Kidney epithelial cell (primary cell): ENCODE measurements around the gene PUM1. TPM values are rescaled to one million over a fixed set of nuclear protein-coding genes. Genes with fewer than 3 reads are reported as not detected.
A peak's percentile ranks its signal among the peaks of the same experiment; 100 is the strongest.
"Not testable (repeated sequence)": the region's sequence is repeated elsewhere in the genome, so short reads cannot be mapped to it uniquely, and the experiment has no call there.

Experiments
- DNase-seq: peaks from one replicate; pipeline ENCODE4 v3.0.0-alpha.2; 2010; ENCODE audit warnings: low read depth
- H3K27me3 ChIP-seq: 2 replicates; pipeline ENCODE4 v1.6.0; 2011; ENCODE audit warnings: low read length; ENCODE audit not compliant: control insufficient read depth, insufficient read depth
- H3K36me3 ChIP-seq: 2 replicates; pipeline ENCODE4 v1.5.1; 2011; ENCODE audit warnings: low read length; ENCODE audit not compliant: control insufficient read depth, insufficient read depth
- H3K4me3 ChIP-seq: 2 replicates; pipeline ENCODE4 v1.5.1; 2011; ENCODE audit warnings: low read depth, mild to moderate bottlenecking, control low read depth, low read length
- CTCF ChIP-seq: IDR thresholded peaks from 2 replicates; pipeline ENCODE4 v1.5.1; 2011; ENCODE audit warnings: mild to moderate bottlenecking, moderate library complexity, low read length, control low read depth, inconsistent platforms; ENCODE audit not compliant: insufficient read depth, poor library complexity, severe bottlenecking
- total RNA-seq: library from RNA; depleted of rRNA; stranded (reverse); fragments of >200 nt; gene quantifications from 2 replicates; pipeline ENCODE4 v1.2.3, GENCODE V29; 2015

Gene PUM1
- total RNA-seq, 1 donor from 2014 or later = 78.1 TPM

- TF ChIP-seq CTCF = no peak
- Histone ChIP-seq H3K27me3 (no peaks in the 10 kb centered on the region), H3K36me3 (peaks cover 4% of the 10 kb centered on the region), H3K4me3 (no peak overlapping the region)
- DNase-seq = no peak
Observed at GRCh38 chr1:30942326-30942963, 123.1 kb downstream of the PUM1 start.

- Histone ChIP-seq H3K27me3 (no peaks in the 10 kb centered on the region), H3K4me3 (no peak overlapping the region), H3K36me3 (peaks cover 4% of the 10 kb centered on the region)
- no peak for TF ChIP-seq CTCF
- DNase-seq = no peak
Observed at GRCh38 chr1:30940541-30940940, 125.0 kb downstream of the PUM1 start.

GRCh38 chr1:30936541-30937171 lies 128.9 kb downstream of the PUM1 start:
- Histone ChIP-seq H3K4me3 (no peak overlapping the region), H3K27me3 (no peaks in the 10 kb centered on the region), H3K36me3 (peaks cover 1% of the 10 kb centered on the region)
- no peak for TF ChIP-seq CTCF
- DNase-seq = no peak

DNA sequence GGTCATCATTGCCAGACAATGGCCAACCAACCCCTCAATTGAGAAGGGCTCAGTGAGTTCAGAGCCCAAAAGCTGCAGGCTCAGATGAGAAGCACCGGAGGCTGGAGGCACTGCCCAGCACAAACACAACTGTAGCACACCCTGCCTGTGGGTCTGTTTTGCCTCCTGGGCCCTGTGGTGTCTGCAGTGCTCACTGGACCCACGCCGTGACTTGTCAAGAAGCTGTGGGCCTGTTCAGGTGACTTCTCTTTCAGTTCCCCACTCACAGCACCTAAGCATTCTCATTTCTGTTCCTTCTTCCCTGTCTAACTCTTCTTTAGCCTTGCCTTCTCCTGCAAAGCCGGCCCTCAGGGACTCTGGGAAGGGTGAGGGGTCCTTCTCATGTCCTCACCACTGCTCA lies 129.8 kb downstream of the PUM1 start:
- not testable (repeated sequence) for DNase-seq, H3K27me3 ChIP-seq, H3K36me3 ChIP-seq, H3K4me3 ChIP-seq

DNA sequence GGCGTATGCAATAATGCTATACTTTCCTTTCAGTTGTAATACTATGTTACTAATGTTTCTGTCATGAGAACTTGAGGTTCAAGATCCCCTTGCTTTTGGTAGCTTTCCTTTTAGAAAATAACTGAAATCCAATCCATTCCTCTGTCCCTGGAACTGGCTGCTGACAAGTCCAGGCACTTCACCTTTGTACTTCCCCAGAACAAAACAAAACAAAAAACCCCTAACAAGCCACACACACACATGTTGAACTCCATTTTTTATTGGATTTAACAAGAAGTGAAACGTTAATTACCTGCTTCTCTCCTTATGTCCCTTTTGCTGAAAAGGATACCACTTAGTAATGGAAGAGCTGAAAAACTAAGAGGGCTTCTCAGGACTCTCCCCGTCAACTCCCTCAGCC lies 130.9 kb downstream of the PUM1 start:
- no peak for TF ChIP-seq CTCF
- no peak overlapping the region for H3K4me3 ChIP-seq
- peaks cover 1% of the 10 kb centered on the region for H3K36me3 ChIP-seq
- no peak for DNase-seq
- H3K27me3 ChIP-seq = no peaks in the 10 kb centered on the region

DNA sequence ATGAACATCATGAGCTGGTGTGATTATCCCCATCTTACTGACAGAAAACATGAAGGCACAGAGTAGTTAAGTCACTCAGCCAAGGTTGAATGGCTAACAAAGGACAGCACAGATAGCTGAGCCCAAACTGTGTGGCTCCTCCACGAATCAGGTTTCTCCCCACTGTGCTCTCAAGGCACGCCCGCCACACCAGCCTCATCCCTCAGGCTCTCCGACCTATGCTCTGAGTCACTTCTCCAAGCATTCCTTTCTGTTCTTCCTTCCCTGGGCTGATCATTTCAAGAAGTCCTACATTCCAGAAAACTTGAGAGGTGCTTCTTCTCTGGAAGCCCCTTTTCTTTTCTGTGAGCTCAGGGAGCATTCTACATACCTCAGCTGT lies 131.7 kb downstream of the PUM1 start:
- H3K27me3 ChIP-seq = no peaks in the 10 kb centered on the region
- peak; percentile 45 for DNase-seq
- TF ChIP-seq CTCF = no peak
- H3K4me3 ChIP-seq = no peak overlapping the region
- H3K36me3 ChIP-seq = peaks cover 1% of the 10 kb centered on the region
